Thoracic aorta (tissue), 2 donors: ENCODE measurements around the gene PREB. TPM values are rescaled to one million over a fixed set of nuclear protein-coding genes. Genes with fewer than 3 reads are reported as not detected.

Experiments used
- ATAC-seq: fragments of 150-250 bp; one replicate; pipeline ENCODE4 v1.8.0; 2017; ENCODE audit warnings: low read depth; ENCODE audit not compliant: insufficient number of reproducible peaks, low FRiP score
- DNase-seq: peaks from one replicate; pipeline ENCODE4 v3.0.0-alpha.2; 2020; ENCODE audit warnings: low spot score
- H3K27ac ChIP-seq, 2 donors: fragments of 200-600 bp; sonication (generic); 1 replicate in 1 of 2; 2 replicates in 1 of 2; pipeline ENCODE4 v1.5.1; 2016; ENCODE audit warnings: mild to moderate bottlenecking in 2 of 2, moderate library complexity in 2 of 2
- H3K27me3 ChIP-seq: fragments of 200-600 bp; sonication (generic); replicated peaks from 2 replicates; pipeline ENCODE4 v1.6.0; 2016; ENCODE audit warnings: mild to moderate bottlenecking; ENCODE audit not compliant: insufficient read depth
- H3K36me3 ChIP-seq: fragments of 200-600 bp; sonication (generic); one replicate; pipeline ENCODE4 v1.5.1; 2016
- H3K4me1 ChIP-seq, 2 donors: fragments of 200-600 bp; sonication (generic); 1 replicate in 1 of 2; 2 replicates in 1 of 2; pipeline versions ENCODE4 v1.5.1 to v1.6.0; 2016; ENCODE audit warnings: low read depth in 2 of 2, mild to moderate bottlenecking in 1 of 2; ENCODE audit not compliant: control insufficient read depth in 1 of 2
- H3K4me3 ChIP-seq: fragments of 200-600 bp; sonication (generic); 2 replicates; pipeline ENCODE4 v1.5.1; 2016; ENCODE audit warnings: mild to moderate bottlenecking
- H3K9me3 ChIP-seq: fragments of 200-600 bp; sonication (generic); 2 replicates; pipeline ENCODE4 v1.5.1; 2016
- total RNA-seq, 2 donors: library from RNA; depleted of rRNA; stranded (reverse); fragments of >200 nt; gene quantifications; one replicate each; pipeline versions ENCODE4 v1.1.0 to v1.2.3, GENCODE V29; 2016
- TF ChIP-seq, protein P1 (sequence below): fragments of 200-600 bp; sonication (generic); IDR thresholded peaks from one replicate; pipeline ENCODE4 v1.5.1; 2019; ENCODE audit warnings: antibody characterized with exemption

The PREB gene
- total RNA-seq, 2 donors from 2014 or later, result 64.3 to 92.3 TPM

DNA sequence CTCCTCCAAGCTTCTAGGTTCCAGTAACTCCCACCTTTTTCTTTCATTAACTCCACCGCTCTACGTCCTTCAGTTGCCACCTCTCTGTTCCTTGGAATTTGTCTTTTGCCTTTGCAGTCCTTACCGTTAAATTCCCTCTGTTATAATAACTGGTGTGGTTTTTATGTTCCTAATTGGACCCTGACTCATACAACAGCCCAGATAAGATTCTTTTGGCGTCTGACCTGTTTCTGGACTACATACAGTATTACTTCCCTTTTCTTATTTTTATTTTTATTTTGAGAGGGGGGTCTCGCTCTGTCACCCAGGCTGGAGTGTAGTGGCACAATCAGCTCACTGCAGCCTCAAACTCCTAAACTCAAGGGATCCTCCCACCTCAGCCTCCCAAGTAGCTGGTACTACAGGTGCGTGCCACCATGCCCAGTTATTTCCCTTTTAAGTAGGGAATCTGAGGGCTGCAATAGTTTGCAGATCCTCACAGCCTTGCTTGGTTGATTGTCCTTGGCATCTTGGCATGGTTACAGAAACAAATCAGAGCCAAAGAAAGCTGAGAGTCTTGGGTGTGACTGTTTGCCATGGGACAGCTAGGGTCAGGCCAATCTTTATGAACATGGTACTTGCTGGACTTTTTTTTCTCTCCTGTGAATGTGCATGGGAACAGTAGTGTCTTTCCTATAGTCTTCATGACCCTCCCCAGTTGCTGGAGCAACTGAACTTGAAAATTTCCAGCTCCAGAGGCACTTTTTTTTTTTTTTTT is 36.3 kb upstream of the PREB start:
- H3K27me3 ChIP-seq, result no peaks in the 10 kb centered on the region
- H3K4me1 ChIP-seq, result no peaks in the 10 kb centered on the region
- H3K9me3 ChIP-seq, result no peaks in the 10 kb centered on the region
- no peaks in the 10 kb centered on the region for H3K36me3 ChIP-seq
- DNase-seq (no peak), ATAC-seq (no peak)
- no peak overlapping the region for H3K27ac ChIP-seq
- no peak overlapping the region for H3K4me3 ChIP-seq
- TF ChIP-seq, protein P1, sequence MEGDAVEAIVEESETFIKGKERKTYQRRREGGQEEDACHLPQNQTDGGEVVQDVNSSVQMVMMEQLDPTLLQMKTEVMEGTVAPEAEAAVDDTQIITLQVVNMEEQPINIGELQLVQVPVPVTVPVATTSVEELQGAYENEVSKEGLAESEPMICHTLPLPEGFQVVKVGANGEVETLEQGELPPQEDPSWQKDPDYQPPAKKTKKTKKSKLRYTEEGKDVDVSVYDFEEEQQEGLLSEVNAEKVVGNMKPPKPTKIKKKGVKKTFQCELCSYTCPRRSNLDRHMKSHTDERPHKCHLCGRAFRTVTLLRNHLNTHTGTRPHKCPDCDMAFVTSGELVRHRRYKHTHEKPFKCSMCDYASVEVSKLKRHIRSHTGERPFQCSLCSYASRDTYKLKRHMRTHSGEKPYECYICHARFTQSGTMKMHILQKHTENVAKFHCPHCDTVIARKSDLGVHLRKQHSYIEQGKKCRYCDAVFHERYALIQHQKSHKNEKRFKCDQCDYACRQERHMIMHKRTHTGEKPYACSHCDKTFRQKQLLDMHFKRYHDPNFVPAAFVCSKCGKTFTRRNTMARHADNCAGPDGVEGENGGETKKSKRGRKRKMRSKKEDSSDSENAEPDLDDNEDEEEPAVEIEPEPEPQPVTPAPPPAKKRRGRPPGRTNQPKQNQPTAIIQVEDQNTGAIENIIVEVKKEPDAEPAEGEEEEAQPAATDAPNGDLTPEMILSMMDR, result no peak

DNA sequence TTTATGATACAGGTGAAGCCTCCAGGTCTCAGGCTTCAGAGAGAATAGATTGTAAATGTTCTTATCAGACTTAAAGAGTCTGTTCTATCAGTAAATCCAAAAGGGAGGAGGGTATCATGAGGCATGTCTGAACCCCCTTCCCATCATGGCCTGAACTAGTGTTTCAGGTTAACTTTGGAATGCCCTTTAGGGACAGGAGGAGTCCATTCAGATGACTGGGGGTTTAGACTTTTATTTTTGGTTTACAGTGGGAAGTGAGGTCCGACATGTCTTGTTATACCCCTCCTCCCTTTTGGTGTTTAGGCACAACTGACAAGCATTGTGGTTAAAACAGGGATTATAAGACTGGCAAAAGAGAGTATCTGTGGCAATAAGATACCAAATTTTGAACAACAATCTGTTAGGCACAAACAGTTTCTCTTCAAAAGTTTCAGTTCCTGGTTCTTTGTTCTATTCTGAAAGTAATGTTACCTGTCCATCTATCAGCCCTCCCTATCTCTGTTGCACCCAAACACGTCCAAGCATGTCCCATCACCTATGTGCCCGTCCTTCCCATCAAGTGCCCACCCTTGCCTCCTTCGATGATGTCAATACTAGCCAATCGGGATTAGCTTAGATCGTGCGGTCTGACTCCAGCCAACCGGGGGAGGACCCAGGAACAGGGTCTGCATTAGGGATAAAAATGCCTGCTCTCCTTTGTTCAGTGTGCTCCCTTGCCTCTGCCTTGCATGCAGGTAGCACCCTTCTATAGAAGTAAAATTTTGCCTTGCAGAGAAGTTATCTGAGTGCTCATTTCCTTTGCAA is 30.7 kb upstream of the PREB start:
- no peak overlapping the region for H3K4me3 ChIP-seq
- TF ChIP-seq, protein P1, result no peak
- DNase-seq (no peak), ATAC-seq (no peak)
- H3K4me1 ChIP-seq, result no peaks in the 10 kb centered on the region
- H3K9me3 ChIP-seq, result no peaks in the 10 kb centered on the region
- no peaks in the 10 kb centered on the region for H3K27me3 ChIP-seq
- no peak overlapping the region for H3K27ac ChIP-seq
- no peaks in the 10 kb centered on the region for H3K36me3 ChIP-seq

DNA sequence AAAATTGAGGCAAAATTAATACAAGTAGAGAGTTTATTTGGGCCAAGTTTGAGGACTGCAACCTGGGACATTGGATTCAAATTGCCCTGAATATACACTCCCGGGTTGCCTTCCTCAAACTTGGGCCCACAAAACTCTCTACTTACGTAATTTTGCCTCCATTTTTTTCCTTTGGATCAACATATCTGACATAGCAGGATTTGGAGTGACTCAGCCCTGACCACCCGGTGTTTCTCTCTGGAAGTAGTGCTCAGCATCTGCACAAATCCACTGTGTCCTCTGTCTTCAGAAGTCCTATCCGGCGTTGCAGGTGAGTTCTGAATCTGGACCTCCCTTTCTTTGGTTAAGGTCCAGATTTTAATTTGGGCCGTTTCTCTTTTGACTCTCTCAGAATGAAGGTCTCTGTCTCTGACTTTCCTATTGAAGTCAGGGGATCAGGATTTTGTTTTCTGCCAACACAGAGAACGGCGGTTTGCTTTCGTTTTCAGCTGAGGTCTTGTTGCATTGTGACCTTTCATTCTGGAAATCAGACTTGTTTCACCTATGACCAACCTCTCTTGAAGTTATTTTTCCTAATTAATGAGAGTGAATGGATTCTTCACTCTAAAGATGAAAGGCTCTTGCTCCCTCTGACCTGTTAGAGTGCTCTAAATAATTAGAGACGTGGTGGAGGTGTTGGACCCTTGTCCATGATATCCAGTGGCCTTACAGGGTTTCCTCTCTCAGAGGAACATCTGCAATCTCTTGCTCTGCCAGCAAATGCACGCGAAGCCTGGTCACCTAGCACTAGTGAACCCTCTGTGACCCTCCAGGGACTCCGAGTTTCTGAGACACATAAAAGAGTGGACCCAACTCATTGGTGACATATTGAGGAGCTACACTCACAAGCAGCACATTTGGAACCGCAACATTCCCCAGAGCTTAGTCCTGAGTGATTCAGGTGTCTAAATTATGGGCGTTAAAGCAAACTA is 28.0 kb upstream of the PREB start:
- no peak for DNase-seq
- Histone ChIP-seq H3K27me3 (no peaks in the 10 kb centered on the region), H3K4me3 (no peak overlapping the region), H3K36me3 (no peaks in the 10 kb centered on the region), H3K9me3 (no peaks in the 10 kb centered on the region), H3K27ac (no peak overlapping the region), H3K4me1 (no peaks in the 10 kb centered on the region)
- TF ChIP-seq, protein P1, result no peak
- no peak for ATAC-seq

DNA sequence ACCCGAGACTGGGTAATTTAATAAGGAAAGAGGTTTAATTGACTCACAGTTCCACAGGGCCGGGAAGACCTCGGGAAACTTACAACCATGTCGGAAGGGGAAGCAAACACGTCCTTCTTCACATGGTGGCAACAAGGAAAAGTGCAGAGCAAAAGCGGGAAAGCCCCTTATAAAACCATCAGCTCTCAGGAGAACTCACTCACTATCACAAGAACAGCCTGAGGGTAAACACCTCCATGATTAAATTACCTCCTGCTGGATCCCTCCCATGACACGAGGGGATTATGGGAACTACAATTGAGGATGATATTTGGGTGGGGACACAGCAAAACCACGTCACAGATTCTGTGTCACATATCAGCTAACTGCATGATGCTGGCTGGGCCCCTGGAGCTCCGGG is 25.8 kb upstream of the PREB start:
- no peaks in the 10 kb centered on the region for H3K4me1 ChIP-seq
- no peaks in the 10 kb centered on the region for H3K27me3 ChIP-seq
- TF ChIP-seq, protein P1, result no peak
- H3K9me3 ChIP-seq, result no peaks in the 10 kb centered on the region
- no peak for ATAC-seq
- no peaks in the 10 kb centered on the region for H3K36me3 ChIP-seq
- H3K4me3 ChIP-seq, result no peak overlapping the region
- H3K27ac ChIP-seq, result no peak overlapping the region
- no peak for DNase-seq
